Cortex of kidney (tissue), 1 donor: Measurements from ENCODE around the gene SLC22A3.
"Not testable (repeated sequence)": the region's sequence is repeated elsewhere in the genome, so short reads cannot be mapped to it uniquely, and the experiment has no call there.

ENCODE experiments used
- DNase-seq: peaks from one replicate; lab custom pipeline; 2025; lab: John Stamatoyannopoulos, UW

Gene SLC22A3

GRCh38 chr6:160445130-160445529 is 97.0 kb downstream of the SLC22A3 start:
- DNase-seq: no peak

GRCh38 chr6:160447350-160447749 is 99.2 kb downstream of the SLC22A3 start:
- no peak for DNase-seq

GRCh38 chr6:160449787-160450186 is 101.6 kb downstream of the SLC22A3 start:
- not testable (repeated sequence) for DNase-seq

- no peak for DNase-seq
Observed at GRCh38 chr6:160450849-160451248, 102.7 kb downstream of the SLC22A3 start.

- DNase-seq: no peak
Observed at GRCh38 chr6:160454303-160454702, 106.1 kb downstream of the SLC22A3 start.

- no peak for DNase-seq
Observed at GRCh38 chr6:160455081-160455480, 106.9 kb downstream of the SLC22A3 start.

GRCh38 chr6:160455541-160456213 is 107.5 kb downstream of the SLC22A3 start:
- no peak for DNase-seq

GRCh38 chr6:160456214-160456546 is 108.0 kb downstream of the SLC22A3 start:
- no peak for DNase-seq

GRCh38 chr6:160457823-160458222 is 109.6 kb downstream of the SLC22A3 start:
- DNase-seq: no peak

- no peak for DNase-seq
Observed at GRCh38 chr6:160461641-160462040, 113.5 kb downstream of the SLC22A3 start.

GRCh38 chr6:160462116-160462515 is 113.9 kb downstream of the SLC22A3 start:
- DNase-seq: no peak

GRCh38 chr6:160462551-160463109 is 114.5 kb downstream of the SLC22A3 start:
- no peak for DNase-seq

GRCh38 chr6:160464744-160465143 is 116.6 kb downstream of the SLC22A3 start:
- no peak for DNase-seq

GRCh38 chr6:160467261-160467871 is 119.2 kb downstream of the SLC22A3 start:
- not testable (repeated sequence) for DNase-seq

- DNase-seq: no peak
Observed at GRCh38 chr6:160469153-160469552, 121.0 kb downstream of the SLC22A3 start.

GRCh38 chr6:160476056-160476455 is 127.9 kb downstream of the SLC22A3 start:
- not testable (repeated sequence) for DNase-seq

GRCh38 chr6:160477072-160477471 is 128.9 kb downstream of the SLC22A3 start:
- DNase-seq: not testable (repeated sequence)

- no peak for DNase-seq
Observed at GRCh38 chr6:160477901-160478300, 129.7 kb downstream of the SLC22A3 start.

- no peak for DNase-seq
Observed at GRCh38 chr6:160487116-160487515, 138.9 kb downstream of the SLC22A3 start.

GRCh38 chr6:160489091-160489490 is 140.9 kb downstream of the SLC22A3 start:
- no peak for DNase-seq

- DNase-seq: no peak
Observed at GRCh38 chr6:160494576-160494975, 146.4 kb downstream of the SLC22A3 start.

GRCh38 chr6:160500639-160501038 is 152.5 kb downstream of the SLC22A3 start:
- no peak for DNase-seq
